DMS 273 (cell line): ENCODE results near the gene SDHB.
A peak's percentile ranks its signal among the peaks of the same experiment; 100 is the strongest.
"Not testable (repeated sequence)": the region's sequence is repeated elsewhere in the genome, so short reads cannot be mapped to it uniquely, and the experiment has no call there.

Source experiments
- DNase-seq: peaks from one replicate; lab custom pipeline; 2025; ENCODE audit not compliant: unreplicated experiment; lab: John Stamatoyannopoulos, UW

Gene SDHB

GRCh38 chr1:17075470-17076255 lies 21.8 kb upstream of the SDHB start:
- peak; percentile 53 for DNase-seq

GRCh38 chr1:17071794-17072193 lies 18.0 kb upstream of the SDHB start:
- DNase-seq = no peak

- no peak for DNase-seq
Measured at GRCh38 chr1:17070163-17070525, 16.3 kb upstream of the SDHB start.

GRCh38 chr1:17069452-17070162 lies 15.8 kb upstream of the SDHB start:
- DNase-seq = no peak

GRCh38 chr1:17068789-17069188 lies 15.0 kb upstream of the SDHB start:
- DNase-seq = no peak

- DNase-seq = no peak
Measured at GRCh38 chr1:17067465-17068240, 13.8 kb upstream of the SDHB start.

- no peak for DNase-seq
Measured at GRCh38 chr1:17067069-17067426, 13.2 kb upstream of the SDHB start.

- no peak for DNase-seq
Measured at GRCh38 chr1:17066361-17067068, 12.7 kb upstream of the SDHB start.

- DNase-seq = no peak
Measured at GRCh38 chr1:17065666-17066065, 11.8 kb upstream of the SDHB start.

- not testable (repeated sequence) for DNase-seq
Measured at GRCh38 chr1:17062751-17063150, 8.9 kb upstream of the SDHB start.

- no peak for DNase-seq
Measured at GRCh38 chr1:17061892-17062291, 8.1 kb upstream of the SDHB start.

GRCh38 chr1:17061486-17061885 lies 7.7 kb upstream of the SDHB start:
- DNase-seq = no peak

GRCh38 chr1:17060306-17060749 lies 6.5 kb upstream of the SDHB start:
- DNase-seq = no peak

- peak; percentile 81 for DNase-seq
Measured at GRCh38 chr1:17059391-17060305, 5.8 kb upstream of the SDHB start.

- no peak for DNase-seq
Measured at GRCh38 chr1:17056551-17056950, 2.7 kb upstream of the SDHB start.

GRCh38 chr1:17055801-17056200 lies 2.0 kb upstream of the SDHB start:
- DNase-seq = no peak

- DNase-seq = no peak
Measured at GRCh38 chr1:17053086-17053684, 647 bp downstream of the SDHB start.

- no peak for DNase-seq
Measured at GRCh38 chr1:17052641-17053040, 1.2 kb downstream of the SDHB start.

GRCh38 chr1:17052038-17052437 lies 1.8 kb downstream of the SDHB start:
- DNase-seq = no peak

- no peak for DNase-seq
Measured at GRCh38 chr1:17047924-17048323, 5.9 kb downstream of the SDHB start.
